Ovary (tissue), 9 donors: Measurements from ENCODE around the gene OR2J2. TPM values are rescaled to one million over a fixed set of nuclear protein-coding genes. Genes with fewer than 3 reads are reported as not detected.

Experiments used
- polyA plus RNA-seq, 2 donors: library from polyadenylated mRNA; stranded (reverse); fragments of 200-250 nt in 1 of 2; fragments of 350-450 nt in 1 of 2; fragmentation: Illumina TruSeq in 1 of 2; extraction: RNeasy Lipid Tissue Mini Kit (QIAGEN cat#74804) in 1 of 2; gene quantifications; one replicate each; pipeline ENCODE4 v1.2.3, GENCODE V29; 2013 to 2014
- total RNA-seq, 7 donors: library from RNA; depleted of rRNA in 2 of 7; stranded (reverse); fragments of >200 nt in 2 of 7; fragmentation: NEBNext Ultra II Directional in 3 of 7; extraction: Animal tissue kit (Norgen Biotek cat#: 25700) in 3 of 7; gene quantifications; one replicate each; pipeline versions ENCODE4 v1.1.0 to v1.2.4, GENCODE V29; 2016 to 2023
- donor health status: DM: no; HTN: no; CAD: no; lungs with moderate emphysema.
- donor health status: DM: no; HTN: no; CAD: no.
- donor health status: Bipolar disorder and iron deficiency.
- donor health status: DM: yes; HTN: yes; CAD: no.
- donor health status: DM: no; HTN: no; CAD: no.
- donor health status: DM: yes; HTN: yes; CAD: no.

The OR2J2 gene
- total and polyA plus RNA-seq, 9 donors: 0.15 to 0.23 TPM; not detected in 7

Other genes starting within 250 kb of the OR2J2 start
- gene TRIM27, start 246.9 kb upstream of the OR2J2 start, total RNA-seq: 10 to 100 TPM; 43.7 to 57.6 (median 48.8) TPM
- gene TRIM27, start 246.9 kb upstream of the OR2J2 start, polyA plus RNA-seq: 10 to 100 TPM; 33.3 to 61.1 TPM
- gene ZNF311, start 165.6 kb upstream of the OR2J2 start, total RNA-seq: 1 to 10 TPM in 5 of 7 donors, under 1 TPM in 2; 0.34 to 3.3 (median 1.4) TPM
- gene ZNF311, start 165.6 kb upstream of the OR2J2 start, polyA plus RNA-seq: 1 to 10 TPM; 1.4 to 1.7 TPM
- not detected for gene OR2W1, start 125.7 kb upstream of the OR2J2 start, total RNA-seq
- not detected for gene OR2W1, start 125.7 kb upstream of the OR2J2 start, polyA plus RNA-seq
- gene OR2B3, start 83.6 kb upstream of the OR2J2 start, total RNA-seq: not detected
- gene OR2B3, start 83.6 kb upstream of the OR2J2 start, polyA plus RNA-seq: not detected
- not detected for gene OR2J1, start 71.4 kb upstream of the OR2J2 start, total RNA-seq
- not detected for gene OR2J1, start 71.4 kb upstream of the OR2J2 start, polyA plus RNA-seq
- gene OR2J3, start 62.8 kb upstream of the OR2J2 start, total RNA-seq: under 1 TPM in 3 of 7 donors, not detected in 4; 0.05 to 0.13 (median 0.12) TPM
- gene OR2J3, start 62.8 kb upstream of the OR2J2 start, polyA plus RNA-seq: not detected
- under 1 TPM in 1 of 7 donors, not detected in 6; 0.34 TPM for gene OR14J1, start 130.8 kb downstream of the OR2J2 start, total RNA-seq
- not detected for gene OR14J1, start 130.8 kb downstream of the OR2J2 start, polyA plus RNA-seq
- not detected for gene OR5V1, start 198.0 kb downstream of the OR2J2 start, total RNA-seq
- gene OR5V1, start 198.0 kb downstream of the OR2J2 start, polyA plus RNA-seq: not detected
- gene OR12D3, start 204.4 kb downstream of the OR2J2 start, total RNA-seq: not detected
- not detected for gene OR12D3, start 204.4 kb downstream of the OR2J2 start, polyA plus RNA-seq
- gene OR12D2, start 224.7 kb downstream of the OR2J2 start, total RNA-seq: under 1 TPM in 1 of 7 donors, not detected in 6; 0.24 TPM
- gene OR12D2, start 224.7 kb downstream of the OR2J2 start, polyA plus RNA-seq: not detected
- gene OR12D1, start 244.0 kb downstream of the OR2J2 start, total RNA-seq: not detected
- gene OR12D1, start 244.0 kb downstream of the OR2J2 start, polyA plus RNA-seq: not detected